ENCODE results near the gene ENHO.

GRCh38 chr9:34520505-34521385, 2.0 kb downstream of the ENHO start:
- TF ChIP-seq CTCF (conservative IDR thresholded peaks at IDR 0.05) (no peak), ZFX (IDR thresholded peaks at IDR 0.05) (no peak)

Data from C4-2B (cell line).